B cell (primary cell): ENCODE measurements around the gene SLC44A1. TPM values are rescaled to one million over a fixed set of nuclear protein-coding genes. Genes with fewer than 3 reads are reported as not detected.

Source experiments
- ATAC-seq: fragments of 200-7000 bp; cut with Tn5 transposase; one replicate; pipeline ENCODE4 v1.10.0; 2021; ENCODE audit warnings: low read depth, mild to moderate bottlenecking, moderate number of reproducible peaks, moderate library complexity
- CTCF ChIA-PET: fragments of 350-600 bp; sonication (Branson Sonifier 250); formaldehyde crosslinking; loops from one replicate; lab custom pipeline; 2021; ENCODE audit warnings: antibody characterized with exemption, inconsistent platforms; lab: Charles Lee
- POLR2A ChIA-PET: fragments of 350-600 bp; sonication (Branson Sonifier 250); formaldehyde crosslinking; loops from one replicate; lab custom pipeline; 2021; ENCODE audit warnings: antibody characterized with exemption; lab: Charles Lee
- DNase-seq: peaks from one replicate; pipeline ENCODE4 v3.0.0; 2013
- H2AFZ ChIP-seq: 2 replicates; pipeline ENCODE4 v1.6.1; 2012; ENCODE audit warnings: mild to moderate bottlenecking, low read depth, low read length; ENCODE audit not compliant: insufficient read depth, poor library complexity, severe bottlenecking
- H3K27ac ChIP-seq, 2 donors: 1 replicate in 1 of 2; 2 replicates in 1 of 2; pipeline ENCODE4 v1.5.1; 2012 to 2013; ENCODE audit warnings: low read length in 2 of 2, mild to moderate bottlenecking in 2 of 2, moderate library complexity in 1 of 2
- H3K27me3 ChIP-seq, 4 experiments: fragments of 200-600 bp in 1 of 4; sonication (generic) in 1 of 4; replicated peaks in 1 of 4; 1 replicate in 2 of 4; 2 replicates in 2 of 4; pipeline versions ENCODE4 v1.6.1 to v1.7.0; 2013 to 2016; ENCODE audit warnings: low read length in 3 of 4, mild to moderate bottlenecking in 2 of 4, mixed read lengths in 1 of 4, moderate library complexity in 1 of 4; ENCODE audit not compliant: insufficient read depth in 4 of 4, control insufficient read depth in 3 of 4; ENCODE audit errors: control extremely low read depth in 1 of 4
- H3K36me3 ChIP-seq, 2 experiments: replicated peaks in 1 of 2; 1 replicate in 1 of 2; 2 replicates in 1 of 2; pipeline versions ENCODE4 v1.6.1 to v1.7.1; 2013; ENCODE audit warnings: low read length in 1 of 2; ENCODE audit not compliant: insufficient read depth in 2 of 2, control insufficient read depth in 1 of 2; ENCODE audit errors: control extremely low read depth in 1 of 2, extremely low read depth in 1 of 2
- H3K4me1 ChIP-seq, 2 donors: fragments of 200-600 bp in 1 of 2; sonication (generic) in 1 of 2; 1 replicate in 1 of 2; 2 replicates in 1 of 2; pipeline versions ENCODE4 v1.5.1 to v1.6.1; 2013 to 2017; ENCODE audit warnings: low read length in 2 of 2; ENCODE audit not compliant: control insufficient read depth in 2 of 2, insufficient read depth in 2 of 2
- H3K4me2 ChIP-seq: replicated peaks from 2 replicates; pipeline ENCODE3; 2012; ENCODE audit warnings: mild to moderate bottlenecking, low read depth, low read length; ENCODE audit not compliant: poor library complexity, severe bottlenecking
- H3K4me3 ChIP-seq, 5 experiments: fragments of 200-600 bp in 1 of 5; sonication (generic) in 1 of 5; 1 replicate in 3 of 5; 2 replicates in 2 of 5; pipeline versions ENCODE4 v1.5.1 to v1.7.0; 2011 to 2016; ENCODE audit warnings: low read length in 4 of 5, mild to moderate bottlenecking in 4 of 5, low read depth in 2 of 5, control low read depth in 1 of 5, moderate library complexity in 1 of 5; ENCODE audit not compliant: insufficient read depth in 1 of 5; ENCODE audit errors: control extremely low read depth in 1 of 5, extremely low read depth in 1 of 5
- H3K79me2 ChIP-seq: fragments of 200-600 bp; sonication (generic); one replicate; pipeline ENCODE4 v1.6.0; 2016; ENCODE audit warnings: low read length; ENCODE audit not compliant: control insufficient read depth, insufficient read depth
- H3K9ac ChIP-seq: fragments of 200-600 bp; sonication (generic); 2 replicates; pipeline ENCODE4 v1.6.1; 2017; ENCODE audit warnings: mild to moderate bottlenecking, low read length, moderate library complexity
- H3K9me3 ChIP-seq, 3 donors: one replicate each; pipeline versions ENCODE4 v1.6.1 to v1.7.1; 2013; ENCODE audit warnings: low read length in 2 of 3; ENCODE audit not compliant: control insufficient read depth in 2 of 3, insufficient read depth in 1 of 3; ENCODE audit errors: control extremely low read depth in 1 of 3
- H4K20me1 ChIP-seq: 2 replicates; pipeline ENCODE4 v1.6.0; 2012; ENCODE audit warnings: mild to moderate bottlenecking, low read length; ENCODE audit not compliant: insufficient read depth, control insufficient read depth, poor library complexity, severe bottlenecking
- H3K27ac Mint-ChIP-seq: one replicate; pipeline ENCODE4 v1.8.0; 2021; ENCODE audit warnings: mixed read lengths
- H3K27me3 Mint-ChIP-seq: one replicate; pipeline ENCODE4 v1.8.0; 2021; ENCODE audit warnings: mixed read lengths
- H3K4me1 Mint-ChIP-seq: one replicate; pipeline ENCODE4 v1.8.0; 2021; ENCODE audit warnings: mixed read lengths
- H3K4me3 Mint-ChIP-seq: one replicate; pipeline ENCODE4 v1.8.0; 2021; ENCODE audit warnings: mixed read lengths
- H3K9me3 Mint-ChIP-seq: one replicate; pipeline ENCODE4 v1.8.0; 2022; ENCODE audit warnings: mixed read lengths; ENCODE audit not compliant: insufficient read depth
- CTCF ChIP-seq: fragments of 200-600 bp; IDR thresholded peaks from one replicate; pipeline ENCODE4 v1.8.0; 2022; ENCODE audit warnings: antibody characterized with exemption, mild to moderate bottlenecking
- EZH2 ChIP-seq: IDR thresholded peaks from 2 replicates; pipeline ENCODE4 v1.6.1; 2012; ENCODE audit warnings: borderline replicate concordance, low read depth, mild to moderate bottlenecking, moderate library complexity, low read length; ENCODE audit not compliant: insufficient read depth, poor library complexity, severe bottlenecking
- WGBS: methylation state at CpG from one replicate; pipeline ENCODE4 v1.1.5; 2013; ENCODE audit warnings: missing lambda C conversion rate; ENCODE audit not compliant: insufficient coverage; 5-methylcytosine and 5-hydroxymethylcytosine counted together
- intact Hi-C: fragments of 100-400 bp; cut with micrococcal nuclease; formaldehyde crosslinking; loops from one replicate; pipeline ENCODE4 v1.10.0; 2022
- polyA plus RNA-seq: library from polyadenylated mRNA; depleted of rRNA; stranded (reverse); fragments of >200 nt; gene quantifications from 2 replicates; pipeline ENCODE4 v1.2.3, GENCODE V29; 2012
- total RNA-seq, 2 donors: library from RNA; stranded (reverse); fragments of 120-200 nt in 1 of 2; gene quantifications; 1 replicate in 1 of 2; 2 replicates in 1 of 2; pipeline versions ENCODE4 v1.2.3 to v1.2.4, GENCODE V29; 2013 to 2022

Gene SLC44A1
- total and polyA plus RNA-seq, 2 donors (not counting 1 experiment from before 2014, with no cell fraction given): 2.2 to 17.7 TPM

GRCh38 chr9:105458404-105458803 is 214.0 kb downstream of the SLC44A1 start:
- POLR2A ChIA-PET: no interaction called here
- Histone ChIP-seq H3K4me1 (no peaks in the 10 kb centered on the region), H3K79me2 (peaks cover 12% of the 10 kb centered on the region), H3K4me3 (no peak overlapping the region), H3K9me3 (peaks cover 0 to 13% (median 9%) of the 10 kb centered on the region in 3 donors), H4K20me1 (no peaks in the 10 kb centered on the region), H3K9ac (no peak overlapping the region), H3K27me3 (no peaks in the 10 kb centered on the region), H2AFZ (no peak overlapping the region), H3K36me3 (no peaks in the 10 kb centered on the region), H3K27ac (no peak overlapping the region), H3K4me2 (no peak overlapping the region)
- Mint-ChIP-seq H3K27me3 (no peaks in the 10 kb centered on the region), H3K9me3 (peaks cover 8% of the 10 kb centered on the region), H3K4me3 (no peak overlapping the region), H3K27ac (no peak overlapping the region), H3K4me1 (no peaks in the 10 kb centered on the region)
- CTCF ChIA-PET: interaction anchor here (1.7 kb wide), 1 partner anchor 43 kb away, joined by 6 read pairs; no protein-coding TSS in a partner anchor
- no peak for TF ChIP-seq CTCF
- TF ChIP-seq EZH2: no peak
- 94% methylated on average over 2 of the region's 3 CpGs for WGBS
- DNase-seq (no peak), ATAC-seq (no peak)
- intact Hi-C loops: no loop called here

GRCh38 chr9:105459336-105459735 is 214.9 kb downstream of the SLC44A1 start:
- Mint-ChIP-seq H3K4me1 (no peaks in the 10 kb centered on the region), H3K9me3 (peaks cover 8% of the 10 kb centered on the region), H3K27ac (no peak overlapping the region), H3K27me3 (no peaks in the 10 kb centered on the region), H3K4me3 (no peak overlapping the region)
- Histone ChIP-seq H3K79me2 (peaks cover 12% of the 10 kb centered on the region), H3K4me3 (no peak overlapping the region), H3K4me2 (no peak overlapping the region), H3K9me3 (peaks cover 0 to 13% (median 9%) of the 10 kb centered on the region in 3 donors), H3K9ac (no peak overlapping the region), H2AFZ (no peak overlapping the region), H3K27ac (no peak overlapping the region), H3K4me1 (no peaks in the 10 kb centered on the region), H3K27me3 (no peaks in the 10 kb centered on the region), H3K36me3 (no peaks in the 10 kb centered on the region), H4K20me1 (no peaks in the 10 kb centered on the region)
- WGBS: 100% methylated on average over 1 of the region's 2 CpGs
- POLR2A ChIA-PET: no interaction called here
- intact Hi-C loops: no loop called here
- TF ChIP-seq CTCF: no peak
- no peak for TF ChIP-seq EZH2
- DNase-seq (no peak), ATAC-seq (no peak)
- CTCF ChIA-PET: interaction anchor here (1.7 kb wide), 1 partner anchor 44 kb away, joined by 6 read pairs; no protein-coding TSS in a partner anchor
